ENCODE results near the gene HAUS3. TPM values are rescaled to one million over a fixed set of nuclear protein-coding genes. Genes with fewer than 3 reads are reported as not detected.

The HAUS3 gene
- total RNA-seq, 1 experiment from 2014 or later = 11.9 TPM

- no peak for TF ChIP-seq ZNF281 (CRISPR knock-in tag; IDR thresholded peaks at IDR 0.05)
- TF ChIP-seq GABPB1 (CRISPR knock-in tag; IDR thresholded peaks at IDR 0.05) = no peak
- no peak for TF ChIP-seq AR (CRISPR knock-in tag; IDR thresholded peaks at IDR 0.05)
- no peak for TF ChIP-seq PRDM15 (CRISPR knock-in tag; IDR thresholded peaks at IDR 0.05)
- TF ChIP-seq ESRRA (CRISPR knock-in tag; IDR thresholded peaks at IDR 0.05; ENCODE audit: borderline replicate concordance) = no peak
- no peak for TF ChIP-seq ZMAT4 (CRISPR knock-in tag; IDR thresholded peaks at IDR 0.05)
- TF ChIP-seq ZNF512 (CRISPR knock-in tag; IDR thresholded peaks at IDR 0.05; ENCODE audit: borderline replicate concordance) = no peak
- TF ChIP-seq ELF4 (CRISPR knock-in tag; IDR thresholded peaks at IDR 0.05; ENCODE audit: low read depth) = no peak
- no peak for TF ChIP-seq MYBL2 (CRISPR knock-in tag; IDR thresholded peaks at IDR 0.05)
- TF ChIP-seq ATF3 (CRISPR knock-in tag; conservative IDR thresholded peaks at IDR 0.05) = no peak
- no peak for TF ChIP-seq NFE2L1 (CRISPR knock-in tag; IDR thresholded peaks at IDR 0.05)
- no peak for TF ChIP-seq HMGA2 (CRISPR knock-in tag; IDR thresholded peaks at IDR 0.05)
Measured at GRCh38 chr4:2254665-2255500, 13.0 kb upstream of the HAUS3 start (continued).

Measured in WTC11 (cell line).